HCT116 (cell line): ENCODE measurements around the gene SMARCA2. TPM values are rescaled to one million over a fixed set of nuclear protein-coding genes. Genes with fewer than 3 reads are reported as not detected.

Source experiments
- ATAC-seq: fragments of 200-7000 bp; cut with Tn5 transposase; 2 replicates; pipeline ENCODE4 v1.9.1; 2020; ENCODE audit warnings: mild to moderate bottlenecking, moderate library complexity
- BruUV-seq: library from RNA; stranded (reverse); fragments of 400-500 nt; replicated peaks from 2 replicates; lab custom pipeline; 2021; lab: Mats Ljungman, UMichigan
- CTCF ChIA-PET: fragments of 300-600 bp; sonication (Branson Sonifier 250); formaldehyde crosslinking; loops from one replicate; lab custom pipeline; 2021; ENCODE audit warnings: antibody characterized with exemption; lab: Charles Lee
- POLR2A ChIA-PET: fragments of 300-600, 350-600 bp; sonication (Branson Sonifier 250); formaldehyde crosslinking; loops from one replicate; lab custom pipeline; 2021; ENCODE audit warnings: antibody characterized with exemption; lab: Charles Lee
- RAD21 ChIA-PET, 2 experiments: fragments of 300-600 bp; sonication (Branson Sonifier 250); formaldehyde crosslinking; loops; one replicate each; lab custom pipeline; 2023; ENCODE audit warnings: low total read pairs in 2 of 2; ENCODE audit not compliant: uncharacterized antibody in 2 of 2, unreplicated experiment in 2 of 2, low non-redundant PET in 1 of 2; lab: Charles Lee
- DNase-seq: peaks from one replicate; pipeline ENCODE4 v3.0.0-alpha.2; 2010; ENCODE audit warnings: low read depth, low spot score
- H2AFZ ChIP-seq: fragments of 200-600 bp; shearing (Covaris generic), sonication (generic); 2 replicates; pipeline ENCODE4 v1.6.1; 2017; ENCODE audit warnings: low read depth, mixed run types, mixed read lengths, antibody characterized with exemption, low read length; ENCODE audit not compliant: poor library complexity, severe bottlenecking
- H3K27ac ChIP-seq: 2 replicates; pipeline ENCODE4 v1.5.1; 2012; ENCODE audit warnings: low read depth, low read length
- H3K27me3 ChIP-seq: fragments of 200-600 bp; sonication (generic); 2 replicates; pipeline ENCODE4 v1.6.1; 2016; ENCODE audit warnings: mixed run types, low read length, mixed read lengths; ENCODE audit not compliant: insufficient read depth
- H3K36me3 ChIP-seq, 2 experiments: fragments of 200-500 bp in 1 of 2; fragments of 200-600 bp in 1 of 2; sonication (Bioruptor generic) in 1 of 2; sonication (generic) in 1 of 2; 2 replicates each; pipeline versions ENCODE4 v1.5.1 to v1.6.1; 2014 to 2016; ENCODE audit warnings: low read length in 2 of 2, inconsistent platforms in 1 of 2, mixed read lengths in 1 of 2, mixed run types in 1 of 2; ENCODE audit not compliant: insufficient read depth in 2 of 2, control insufficient read depth in 1 of 2
- H3K4me1 ChIP-seq, 2 experiments: fragments of 200-600 bp in 1 of 2; sonication (generic) in 1 of 2; 2 replicates each; pipeline versions ENCODE4 v1.5.1 to v1.6.1; 2012 to 2017; ENCODE audit warnings: low read length in 2 of 2, inconsistent platforms in 1 of 2, mild to moderate bottlenecking in 1 of 2, mixed read lengths in 1 of 2, mixed run types in 1 of 2, moderate library complexity in 1 of 2; ENCODE audit not compliant: insufficient read depth in 2 of 2, control insufficient read depth in 1 of 2
- H3K4me2 ChIP-seq: fragments of 200-600 bp; sonication (generic); 2 replicates; pipeline ENCODE4 v1.6.1; 2017; ENCODE audit warnings: mixed run types, low read length, mixed read lengths
- H3K4me3 ChIP-seq, 2 experiments: fragments of 200-600 bp in 1 of 2; sonication (generic) in 1 of 2; replicated peaks in 1 of 2; 2 replicates each; pipeline ENCODE4 v1.5.1; 2011 to 2016; ENCODE audit warnings: low read length in 2 of 2, control low read depth in 1 of 2, low read depth in 1 of 2, mild to moderate bottlenecking in 1 of 2, mixed read lengths in 1 of 2, mixed run types in 1 of 2
- H3K79me2 ChIP-seq: fragments of 200-600 bp; sonication (generic); 2 replicates; pipeline ENCODE4 v1.6.1; 2017; ENCODE audit warnings: mild to moderate bottlenecking, mixed run types, low read length, moderate library complexity, mixed read lengths; ENCODE audit not compliant: insufficient read depth
- H3K9ac ChIP-seq: fragments of 200-600 bp; sonication (generic); 2 replicates; pipeline ENCODE4 v1.6.1; 2016; ENCODE audit warnings: low read length, mixed read lengths
- H3K9me2 ChIP-seq: fragments of 200-600 bp; sonication (generic), shearing (Covaris generic); 2 replicates; pipeline ENCODE4 v1.6.1; 2017; ENCODE audit warnings: mixed run types, mild to moderate bottlenecking, moderate library complexity; ENCODE audit not compliant: insufficient read depth
- H3K9me3 ChIP-seq, 2 experiments: fragments of 200-500 bp in 1 of 2; fragments of 200-600 bp in 1 of 2; sonication (Bioruptor generic) in 1 of 2; sonication (generic) in 1 of 2; 2 replicates each; pipeline ENCODE4 v1.6.1; 2014 to 2017; ENCODE audit warnings: low read length in 2 of 2, mixed read lengths in 2 of 2, inconsistent platforms in 1 of 2, low read depth in 1 of 2, mild to moderate bottlenecking in 1 of 2, mixed run types in 1 of 2, moderate library complexity in 1 of 2; ENCODE audit not compliant: control insufficient read depth in 1 of 2, insufficient read depth in 1 of 2
- H4K20me1 ChIP-seq: fragments of 200-600 bp; sonication (generic), shearing (Covaris generic); 2 replicates; pipeline ENCODE4 v1.6.1; 2017; ENCODE audit warnings: mixed run types, mild to moderate bottlenecking, moderate library complexity; ENCODE audit not compliant: insufficient read depth
- CBX3 ChIP-seq: IDR thresholded peaks from 2 replicates; pipeline ENCODE4 v1.6.1; 2012; ENCODE audit warnings: low read depth
- CEBPB ChIP-seq: IDR thresholded peaks from 2 replicates; pipeline ENCODE4 v1.6.1; 2012; ENCODE audit warnings: low read depth
- EGR1 ChIP-seq: IDR thresholded peaks from 2 replicates; pipeline ENCODE4 v1.6.1; 2012; ENCODE audit warnings: low read depth
- ELF1 ChIP-seq: IDR thresholded peaks from 2 replicates; pipeline ENCODE4 v1.6.1; 2012; ENCODE audit warnings: low read depth, borderline replicate concordance
- EZH2 ChIP-seq: fragments of 200-600 bp; sonication (generic); IDR thresholded peaks from 2 replicates; pipeline ENCODE4 v1.6.1; 2017; ENCODE audit warnings: antibody characterized with exemption, mixed run types
- FOSL1 ChIP-seq: IDR thresholded peaks from 2 replicates; pipeline ENCODE4 v1.6.1; 2012; ENCODE audit warnings: low read depth
- JUND ChIP-seq: IDR thresholded peaks from 2 replicates; pipeline ENCODE4 v1.6.1; 2012
- POLR2A ChIP-seq: IDR thresholded peaks from 2 replicates; pipeline ENCODE4 v1.7.0; 2011; ENCODE audit warnings: borderline replicate concordance; ENCODE audit not compliant: insufficient read depth, insufficient read length; ENCODE audit errors: extremely low read depth
- POLR2AphosphoS5 ChIP-seq: IDR thresholded peaks from 2 replicates; pipeline ENCODE4 v1.6.1; 2011; ENCODE audit warnings: mild to moderate bottlenecking, low read depth, low read length, moderate library complexity
- RAD21 ChIP-seq: IDR thresholded peaks from 2 replicates; pipeline ENCODE4 v1.6.1; 2012; ENCODE audit warnings: low read depth, mild to moderate bottlenecking
- SP1 ChIP-seq: IDR thresholded peaks from 2 replicates; pipeline ENCODE4 v1.6.1; 2012; ENCODE audit warnings: low read depth
- SRF ChIP-seq: IDR thresholded peaks from 2 replicates; pipeline ENCODE4 v1.6.1; 2012; ENCODE audit warnings: low read depth
- TCF7L2 ChIP-seq: IDR thresholded peaks from 2 replicates; pipeline ENCODE4 v1.7.0; 2011; ENCODE audit warnings: borderline replicate concordance, inconsistent platforms; ENCODE audit not compliant: insufficient read depth, insufficient read length; ENCODE audit errors: extremely low read depth
- YY1 ChIP-seq: IDR thresholded peaks from 2 replicates; pipeline ENCODE4 v1.6.1; 2011; ENCODE audit warnings: low read length, low read depth, moderate library complexity, mild to moderate bottlenecking; ENCODE audit not compliant: insufficient replicate concordance; ENCODE audit errors: extremely low read depth
- ZNF274 ChIP-seq: fragments of 200-500 bp; sonication (Bioruptor generic); IDR thresholded peaks from 2 replicates; pipeline ENCODE4 v1.6.1; 2014; ENCODE audit warnings: mild to moderate bottlenecking, low read depth, low read length, inconsistent platforms
- intact Hi-C: fragments of 100-400 bp; cut with micrococcal nuclease; formaldehyde crosslinking; loops from 2 replicates; pipeline ENCODE4 v1.10.0; 2022
- total RNA-seq: library from RNA; stranded (reverse); gene quantifications from one replicate; pipeline ENCODE4 v1.2.1, GENCODE V29; 2021; ENCODE audit not compliant: unreplicated experiment
- TF ChIP-seq, protein P1 (sequence below): IDR thresholded peaks from 2 replicates; pipeline ENCODE4 v1.6.1; 2011; ENCODE audit warnings: mild to moderate bottlenecking, low read length, moderate library complexity; ENCODE audit not compliant: insufficient replicate concordance; ENCODE audit errors: extremely low read depth
- TF ChIP-seq, protein P2 (sequence below): IDR thresholded peaks from 2 replicates; pipeline ENCODE4 v1.6.1; 2012
- TF ChIP-seq, protein P3 (sequence below): IDR thresholded peaks from 2 replicates; pipeline ENCODE4 v1.6.1; 2012
- TF ChIP-seq, protein P4 (sequence below): IDR thresholded peaks from 2 replicates; pipeline ENCODE4 v1.6.1; 2012; ENCODE audit warnings: low read depth
- TF ChIP-seq, protein P5 (sequence below), 3 experiments: fragments of 200-600 bp in 1 of 3; sonication (generic) in 1 of 3; IDR thresholded peaks in 2 of 3; conservative IDR thresholded peaks in 1 of 3; 2 replicates each; pipeline ENCODE4 v1.5.1; 2012 to 2017; ENCODE audit warnings: low read depth in 2 of 3, low read length in 2 of 3, antibody characterized with exemption in 1 of 3, borderline replicate concordance in 1 of 3, control low read depth in 1 of 3, mild to moderate bottlenecking in 1 of 3, mixed read lengths in 1 of 3, mixed run types in 1 of 3, moderate library complexity in 1 of 3; ENCODE audit not compliant: insufficient read depth in 1 of 3

The SMARCA2 gene
- total RNA-seq, 1 experiment from 2014 or later, result 14.7 TPM

DNA sequence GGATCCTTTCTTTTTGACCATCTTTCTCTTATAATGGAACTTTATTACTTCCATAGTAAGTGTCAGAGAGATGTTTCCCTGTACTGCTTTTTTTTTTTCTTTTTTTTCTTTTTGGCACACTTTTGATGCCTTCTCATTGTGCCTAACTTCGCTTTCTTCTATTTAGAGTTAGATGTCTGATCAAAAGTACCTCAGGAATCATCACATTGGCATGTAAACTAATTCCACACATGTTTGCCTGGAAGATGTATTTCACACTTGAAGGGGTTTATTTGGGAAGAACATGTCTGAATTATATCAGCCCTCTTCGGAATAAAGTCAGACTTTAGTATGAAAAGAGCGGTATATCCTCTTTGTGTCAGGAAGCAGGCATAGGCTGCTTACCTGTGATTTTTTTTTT, 35.1 kb downstream of the SMARCA2 start:
- Histone ChIP-seq H2AFZ (no peak overlapping the region), H3K4me3 (no peak overlapping the region), H3K4me1 (no peaks in the 10 kb centered on the region), H3K27ac (no peak overlapping the region), H3K9ac (no peak overlapping the region), H3K9me3 (no peaks in the 10 kb centered on the region), H4K20me1 (no peaks in the 10 kb centered on the region), H3K27me3 (no peaks in the 10 kb centered on the region), H3K4me2 (no peak overlapping the region), H3K79me2 (no peaks in the 10 kb centered on the region), H3K9me2 (no peaks in the 10 kb centered on the region), H3K36me3 (no peaks in the 10 kb centered on the region)
- no TSS peak for BruUV-seq
- no peak for DNase-seq
- intact Hi-C loops, result no loop called here
- ChIA-PET RAD21 (no interaction called here), CTCF (no interaction called here), POLR2A (no interaction called here)
- TF ChIP-seq YY1 (no peak), SRF (no peak), CEBPB (no peak), CBX3 (no peak), TCF7L2 (no peak), EGR1 (no peak), EZH2 (no peak), POLR2A (no peak), RAD21 (no peak), ELF1 (no peak), ZNF274 (no peak), JUND (no peak), POLR2AphosphoS5 (no peak), SP1 (no peak), FOSL1 (no peak)
- TF ChIP-seq, protein P1, sequence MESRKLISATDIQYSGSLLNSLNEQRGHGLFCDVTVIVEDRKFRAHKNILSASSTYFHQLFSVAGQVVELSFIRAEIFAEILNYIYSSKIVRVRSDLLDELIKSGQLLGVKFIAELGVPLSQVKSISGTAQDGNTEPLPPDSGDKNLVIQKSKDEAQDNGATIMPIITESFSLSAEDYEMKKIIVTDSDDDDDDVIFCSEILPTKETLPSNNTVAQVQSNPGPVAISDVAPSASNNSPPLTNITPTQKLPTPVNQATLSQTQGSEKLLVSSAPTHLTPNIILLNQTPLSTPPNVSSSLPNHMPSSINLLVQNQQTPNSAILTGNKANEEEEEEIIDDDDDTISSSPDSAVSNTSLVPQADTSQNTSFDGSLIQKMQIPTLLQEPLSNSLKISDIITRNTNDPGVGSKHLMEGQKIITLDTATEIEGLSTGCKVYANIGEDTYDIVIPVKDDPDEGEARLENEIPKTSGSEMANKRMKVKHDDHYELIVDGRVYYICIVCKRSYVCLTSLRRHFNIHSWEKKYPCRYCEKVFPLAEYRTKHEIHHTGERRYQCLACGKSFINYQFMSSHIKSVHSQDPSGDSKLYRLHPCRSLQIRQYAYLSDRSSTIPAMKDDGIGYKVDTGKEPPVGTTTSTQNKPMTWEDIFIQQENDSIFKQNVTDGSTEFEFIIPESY, result no peak
- TF ChIP-seq, protein P2, sequence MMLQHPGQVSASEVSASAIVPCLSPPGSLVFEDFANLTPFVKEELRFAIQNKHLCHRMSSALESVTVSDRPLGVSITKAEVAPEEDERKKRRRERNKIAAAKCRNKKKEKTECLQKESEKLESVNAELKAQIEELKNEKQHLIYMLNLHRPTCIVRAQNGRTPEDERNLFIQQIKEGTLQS, result no peak
- TF ChIP-seq, protein P3, sequence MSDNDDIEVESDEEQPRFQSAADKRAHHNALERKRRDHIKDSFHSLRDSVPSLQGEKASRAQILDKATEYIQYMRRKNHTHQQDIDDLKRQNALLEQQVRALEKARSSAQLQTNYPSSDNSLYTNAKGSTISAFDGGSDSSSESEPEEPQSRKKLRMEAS, result no peak
- TF ChIP-seq, protein P4, sequence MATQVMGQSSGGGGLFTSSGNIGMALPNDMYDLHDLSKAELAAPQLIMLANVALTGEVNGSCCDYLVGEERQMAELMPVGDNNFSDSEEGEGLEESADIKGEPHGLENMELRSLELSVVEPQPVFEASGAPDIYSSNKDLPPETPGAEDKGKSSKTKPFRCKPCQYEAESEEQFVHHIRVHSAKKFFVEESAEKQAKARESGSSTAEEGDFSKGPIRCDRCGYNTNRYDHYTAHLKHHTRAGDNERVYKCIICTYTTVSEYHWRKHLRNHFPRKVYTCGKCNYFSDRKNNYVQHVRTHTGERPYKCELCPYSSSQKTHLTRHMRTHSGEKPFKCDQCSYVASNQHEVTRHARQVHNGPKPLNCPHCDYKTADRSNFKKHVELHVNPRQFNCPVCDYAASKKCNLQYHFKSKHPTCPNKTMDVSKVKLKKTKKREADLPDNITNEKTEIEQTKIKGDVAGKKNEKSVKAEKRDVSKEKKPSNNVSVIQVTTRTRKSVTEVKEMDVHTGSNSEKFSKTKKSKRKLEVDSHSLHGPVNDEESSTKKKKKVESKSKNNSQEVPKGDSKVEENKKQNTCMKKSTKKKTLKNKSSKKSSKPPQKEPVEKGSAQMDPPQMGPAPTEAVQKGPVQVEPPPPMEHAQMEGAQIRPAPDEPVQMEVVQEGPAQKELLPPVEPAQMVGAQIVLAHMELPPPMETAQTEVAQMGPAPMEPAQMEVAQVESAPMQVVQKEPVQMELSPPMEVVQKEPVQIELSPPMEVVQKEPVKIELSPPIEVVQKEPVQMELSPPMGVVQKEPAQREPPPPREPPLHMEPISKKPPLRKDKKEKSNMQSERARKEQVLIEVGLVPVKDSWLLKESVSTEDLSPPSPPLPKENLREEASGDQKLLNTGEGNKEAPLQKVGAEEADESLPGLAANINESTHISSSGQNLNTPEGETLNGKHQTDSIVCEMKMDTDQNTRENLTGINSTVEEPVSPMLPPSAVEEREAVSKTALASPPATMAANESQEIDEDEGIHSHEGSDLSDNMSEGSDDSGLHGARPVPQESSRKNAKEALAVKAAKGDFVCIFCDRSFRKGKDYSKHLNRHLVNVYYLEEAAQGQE, result no peak
- TF ChIP-seq, protein P5, sequence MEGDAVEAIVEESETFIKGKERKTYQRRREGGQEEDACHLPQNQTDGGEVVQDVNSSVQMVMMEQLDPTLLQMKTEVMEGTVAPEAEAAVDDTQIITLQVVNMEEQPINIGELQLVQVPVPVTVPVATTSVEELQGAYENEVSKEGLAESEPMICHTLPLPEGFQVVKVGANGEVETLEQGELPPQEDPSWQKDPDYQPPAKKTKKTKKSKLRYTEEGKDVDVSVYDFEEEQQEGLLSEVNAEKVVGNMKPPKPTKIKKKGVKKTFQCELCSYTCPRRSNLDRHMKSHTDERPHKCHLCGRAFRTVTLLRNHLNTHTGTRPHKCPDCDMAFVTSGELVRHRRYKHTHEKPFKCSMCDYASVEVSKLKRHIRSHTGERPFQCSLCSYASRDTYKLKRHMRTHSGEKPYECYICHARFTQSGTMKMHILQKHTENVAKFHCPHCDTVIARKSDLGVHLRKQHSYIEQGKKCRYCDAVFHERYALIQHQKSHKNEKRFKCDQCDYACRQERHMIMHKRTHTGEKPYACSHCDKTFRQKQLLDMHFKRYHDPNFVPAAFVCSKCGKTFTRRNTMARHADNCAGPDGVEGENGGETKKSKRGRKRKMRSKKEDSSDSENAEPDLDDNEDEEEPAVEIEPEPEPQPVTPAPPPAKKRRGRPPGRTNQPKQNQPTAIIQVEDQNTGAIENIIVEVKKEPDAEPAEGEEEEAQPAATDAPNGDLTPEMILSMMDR (IDR thresholded peaks at IDR 0.05 in 2 of 3, conservative IDR thresholded peaks at IDR 0.05 in 1 of 3; ENCODE audit: borderline replicate concordance in 1 of 3, insufficient read depth in 1 of 3, low read depth in 2 of 3, low read length in 2 of 3), result no peak
- ATAC-seq, result no peak
